MM.1S (cell line): ENCODE data around the gene DBNDD2.

Source experiments
- CTCF ChIP-seq: fragments of 300-600 bp; sonication (generic); IDR thresholded peaks from 2 replicates; pipeline ENCODE4 v1.5.1; 2016; ENCODE audit warnings: antibody characterized with exemption, low read length, mixed read lengths
- EZH2phosphoT487 ChIP-seq: fragments of 300-600 bp; sonication (generic); IDR thresholded peaks from 2 replicates; pipeline ENCODE4 v1.6.1; 2018; ENCODE audit warnings: antibody characterized with exemption, low read length

- TF ChIP-seq CTCF: peak; percentile 86
- TF ChIP-seq EZH2phosphoT487: no peak
These were observed 34.6 kb upstream of the DBNDD2 start for GRCh38 chr20:45373353-45374100.
